Measurements from ENCODE around the gene MGAT5B.

The MGAT5B gene

DNA sequence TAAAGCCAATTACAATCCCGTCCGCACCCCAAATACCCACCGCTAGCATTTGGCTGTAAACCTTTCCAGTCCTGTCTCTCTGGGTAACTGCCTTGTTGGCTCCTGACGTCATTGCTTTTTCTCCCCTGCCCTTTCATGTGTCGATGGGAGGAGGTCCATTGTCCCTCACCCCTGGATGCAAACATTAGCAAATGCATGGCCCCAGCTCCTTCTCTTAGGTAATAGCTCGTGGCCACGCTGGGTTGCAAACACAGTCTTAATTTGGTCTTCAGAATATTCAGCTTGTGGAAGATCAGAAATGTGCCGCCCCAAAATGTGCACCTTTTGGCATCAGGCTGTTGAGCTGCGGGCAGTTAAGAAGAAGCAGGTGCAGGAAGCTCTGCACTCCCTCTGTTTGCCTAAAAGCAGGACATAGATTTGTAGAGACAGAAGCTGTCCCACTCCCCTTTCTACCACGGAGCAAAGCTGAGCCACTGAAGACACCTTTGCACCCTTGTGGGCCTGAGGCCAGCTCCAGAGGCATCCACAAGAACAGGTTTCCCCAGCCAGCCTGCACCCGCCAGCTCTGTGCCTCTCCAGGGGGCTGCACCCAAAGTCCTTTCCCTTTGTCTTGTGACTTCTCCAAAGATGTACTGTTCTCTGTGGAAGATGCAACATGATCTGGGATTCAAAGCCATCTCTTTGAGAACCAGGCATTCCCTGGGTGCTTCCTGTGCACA lies 127.3 kb downstream of the MGAT5B start:
- FAIRE-seq, result no peak
- DNase-seq (ENCODE audit: extremely low spot score, insufficient read length, low read depth), result no peak

DNA sequence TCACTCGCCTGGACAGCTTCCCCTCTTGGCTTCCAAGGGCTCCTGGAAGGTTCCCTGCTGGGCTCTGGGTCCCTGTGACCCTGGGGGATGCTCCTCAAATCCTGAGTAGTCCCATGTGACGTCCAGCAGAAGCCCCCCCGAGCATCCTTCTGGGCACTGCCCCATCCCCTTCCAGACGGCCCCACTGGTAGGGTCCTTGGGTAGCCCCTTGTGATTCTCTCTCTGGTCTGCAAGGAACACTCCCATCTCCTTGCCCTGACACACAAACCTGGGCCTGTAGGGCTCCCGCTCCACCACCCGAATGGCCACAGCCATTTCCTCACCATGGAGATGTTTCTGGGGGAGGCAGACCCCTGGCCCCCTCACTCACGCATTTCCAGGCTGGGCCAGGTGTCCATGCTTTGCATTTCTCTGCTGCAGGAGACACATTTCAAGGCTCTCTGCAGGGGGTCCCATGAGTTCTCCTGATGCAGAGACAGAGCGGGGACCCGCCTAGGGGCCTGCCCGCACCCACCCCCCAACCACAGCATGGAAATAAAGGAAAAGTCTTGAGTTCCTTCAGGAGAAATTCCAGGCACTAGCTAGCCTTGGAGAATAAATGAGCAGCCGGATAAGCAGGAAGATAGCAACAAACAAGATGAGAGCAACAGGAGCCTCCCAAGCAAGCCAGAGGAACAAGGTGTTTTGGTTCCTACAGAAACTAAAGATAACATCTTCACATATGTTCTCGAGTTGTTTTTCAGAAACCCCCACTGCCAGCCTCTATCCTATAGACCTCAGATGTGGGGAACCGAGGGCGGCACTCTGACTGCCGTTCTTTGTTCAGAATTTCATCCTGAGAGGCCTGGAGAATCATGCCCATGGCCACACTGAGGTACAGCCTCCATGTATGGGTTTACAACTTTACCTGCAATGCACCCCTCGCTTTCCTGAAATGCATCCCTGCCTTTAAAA lies 128.8 kb downstream of the MGAT5B start:
- FAIRE-seq, result no peak
- no peak for DNase-seq (ENCODE audit: extremely low spot score, insufficient read length, low read depth)

DNA sequence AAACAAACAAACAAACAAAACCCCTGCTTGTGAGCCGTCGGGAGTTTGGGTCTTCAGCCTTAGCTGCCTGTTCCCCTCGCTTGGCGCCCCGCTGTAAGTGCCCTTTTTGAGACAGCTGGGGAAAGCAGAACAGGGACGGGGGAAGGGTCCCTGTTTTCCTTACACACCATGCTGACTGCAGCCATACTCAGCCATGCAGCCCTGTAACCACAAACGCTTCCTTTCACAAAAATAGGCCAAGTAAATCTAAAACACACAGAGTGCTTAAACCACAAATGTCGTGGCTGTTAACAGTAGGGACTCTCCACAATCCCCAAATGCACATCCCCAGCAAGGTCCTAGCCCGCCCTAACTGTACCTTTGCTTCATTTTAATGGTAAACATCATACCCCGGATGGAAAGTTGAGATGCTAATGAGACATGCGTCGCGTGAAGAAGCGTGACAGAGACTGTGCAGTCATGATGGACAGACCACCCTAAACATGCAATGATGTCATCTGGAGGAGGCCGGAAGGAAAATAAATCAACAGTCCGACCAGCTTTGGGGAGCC lies 129.9 kb downstream of the MGAT5B start:
- peak; percentile 15 for DNase-seq (ENCODE audit: extremely low spot score, insufficient read length, low read depth)
- FAIRE-seq, result peak; percentile 84

GRCh38 chr17:76998839-76999238 lies 130.6 kb downstream of the MGAT5B start:
- no peak for DNase-seq (ENCODE audit: extremely low spot score, insufficient read length, low read depth)
- FAIRE-seq, result no peak
